Activated CD8-positive, alpha-beta T cell treated with anti-CD3 and anti-CD28 coated beads for 36 hours (primary cell): ENCODE results near the gene RRM2. TPM values are rescaled to one million over a fixed set of nuclear protein-coding genes. Genes with fewer than 3 reads are reported as not detected.
"Not testable (repeated sequence)": the region's sequence is repeated elsewhere in the genome, so short reads cannot be mapped to it uniquely, and the experiment has no call there.

Source experiments
- ATAC-seq: fragments of 200-7000 bp; cut with Tn5 transposase; one replicate; pipeline ENCODE4 v1.10.0; 2021; ENCODE audit warnings: mild to moderate bottlenecking, moderate library complexity
- CTCF ChIA-PET: fragments of 350-600 bp; sonication (Branson Sonifier 250); formaldehyde crosslinking; loops from one replicate; lab custom pipeline; 2021; ENCODE audit warnings: antibody characterized with exemption; lab: Charles Lee
- POLR2A ChIA-PET: fragments of 350-600 bp; sonication (Branson Sonifier 250); formaldehyde crosslinking; loops from one replicate; lab custom pipeline; 2021; ENCODE audit warnings: antibody characterized with exemption; lab: Charles Lee
- DNase-seq: peaks from one replicate; pipeline ENCODE4 v3.0.0-alpha.2; 2020
- H3K27ac Mint-ChIP-seq: one replicate; pipeline ENCODE4 v1.8.0; 2021; ENCODE audit warnings: mild to moderate bottlenecking, mixed read lengths
- H3K27me3 Mint-ChIP-seq: one replicate; pipeline ENCODE4 v1.8.0; 2021; ENCODE audit warnings: mixed read lengths
- H3K36me3 Mint-ChIP-seq: one replicate; pipeline ENCODE4 v1.8.0; 2021; ENCODE audit warnings: low read depth, mixed read lengths
- H3K4me1 Mint-ChIP-seq: one replicate; pipeline ENCODE4 v1.8.0; 2021; ENCODE audit warnings: low read depth, mixed read lengths
- H3K4me3 Mint-ChIP-seq: one replicate; pipeline ENCODE4 v1.8.0; 2021; ENCODE audit warnings: mild to moderate bottlenecking, moderate library complexity, mixed read lengths
- H3K9me3 Mint-ChIP-seq: one replicate; pipeline ENCODE4 v1.8.0; 2021; ENCODE audit warnings: mixed read lengths
- CTCF ChIP-seq: fragments of 200-600 bp; IDR thresholded peaks from one replicate; pipeline ENCODE4 v1.8.0; 2022; ENCODE audit warnings: antibody characterized with exemption, mild to moderate bottlenecking
- intact Hi-C: fragments of 100-400 bp; cut with micrococcal nuclease; formaldehyde crosslinking; loops from one replicate; pipeline ENCODE4 v1.10.0; 2022
- total RNA-seq, 2 experiments: library from RNA; stranded (reverse); gene quantifications; one replicate each; pipeline ENCODE4 v1.2.3, GENCODE V29; 2021

Gene RRM2
- total RNA-seq, 2 experiments from 2014 or later = 368 to 396 TPM

- Mint-ChIP-seq H3K27ac (no peak overlapping the region), H3K36me3 (peaks cover 51% of the 10 kb centered on the region), H3K4me1 (peaks cover 19% of the 10 kb centered on the region), H3K9me3 (no peaks in the 10 kb centered on the region), H3K4me3 (no peak overlapping the region), H3K27me3 (no peaks in the 10 kb centered on the region)
- ChIA-PET POLR2A (interaction anchor here (0.8 to 2.3 kb wide), 4 partner anchors 10 to 20 kb away, joined by 3 to 10 read pairs (median 4); no protein-coding TSS in a partner anchor), CTCF (no interaction called here)
- DNase-seq = no peak
- no peak for ATAC-seq
- no peak for TF ChIP-seq CTCF
- intact Hi-C loops = no loop called here
Measured at GRCh38 chr2:10145519-10146357, 23.2 kb downstream of the RRM2 start.

- no peak for TF ChIP-seq CTCF
- ChIA-PET CTCF (no interaction called here), POLR2A (interaction anchor here (2.3 kb wide), 1 partner anchor 17 kb away, joined by 6 read pairs; no protein-coding TSS in a partner anchor)
- H3K9me3 Mint-ChIP-seq = no peaks in the 10 kb centered on the region
- H3K4me1 Mint-ChIP-seq = peaks cover 13% of the 10 kb centered on the region
- intact Hi-C loops = no loop called here
- H3K27ac Mint-ChIP-seq = no peak overlapping the region
- DNase-seq (no peak), ATAC-seq (no peak)
- peaks cover 51% of the 10 kb centered on the region for H3K36me3 Mint-ChIP-seq
- no peak overlapping the region for H3K4me3 Mint-ChIP-seq
- H3K27me3 Mint-ChIP-seq = no peaks in the 10 kb centered on the region
Measured at GRCh38 chr2:10146366-10147005, 23.9 kb downstream of the RRM2 start.

GRCh38 chr2:10147050-10147660 lies 24.6 kb downstream of the RRM2 start:
- CTCF ChIA-PET, H3K4me1 Mint-ChIP-seq, H3K4me3 Mint-ChIP-seq, H3K9me3 Mint-ChIP-seq, DNase-seq, H3K27me3 Mint-ChIP-seq, intact Hi-C loops, ATAC-seq, POLR2A ChIA-PET, H3K27ac Mint-ChIP-seq: not testable (repeated sequence)
- H3K36me3 Mint-ChIP-seq = peaks cover 44% of the 10 kb centered on the region

- peaks cover 3% of the 10 kb centered on the region for H3K4me1 Mint-ChIP-seq
- TF ChIP-seq CTCF = no peak
- no peak overlapping the region for H3K4me3 Mint-ChIP-seq
- no peaks in the 10 kb centered on the region for H3K27me3 Mint-ChIP-seq
- POLR2A ChIA-PET = no interaction called here
- no peak for ATAC-seq
- CTCF ChIA-PET = no interaction called here
- intact Hi-C loops = no loop called here
- peaks cover 35% of the 10 kb centered on the region for H3K36me3 Mint-ChIP-seq
- no peaks in the 10 kb centered on the region for H3K9me3 Mint-ChIP-seq
- no peak overlapping the region for H3K27ac Mint-ChIP-seq
- DNase-seq = no peak
Measured at GRCh38 chr2:10148268-10148667, 25.7 kb downstream of the RRM2 start.

GRCh38 chr2:10149635-10150034 lies 27.1 kb downstream of the RRM2 start:
- Mint-ChIP-seq H3K4me3 (no peak overlapping the region), H3K36me3 (peaks cover 37% of the 10 kb centered on the region), H3K27me3 (no peaks in the 10 kb centered on the region), H3K4me1 (peaks cover 3% of the 10 kb centered on the region), H3K27ac (peak overlapping the region; percentile 4), H3K9me3 (no peaks in the 10 kb centered on the region)
- ChIA-PET CTCF (interaction anchor here (0.8 kb wide), 1 partner anchor 285 kb away, joined by 3 read pairs; no protein-coding TSS in a partner anchor), POLR2A (no interaction called here)
- ATAC-seq (no peak), DNase-seq (no peak)
- intact Hi-C loops = no loop called here
- no peak for TF ChIP-seq CTCF
